ENCODE data around the gene MKNK1.

Gene MKNK1

GRCh38 chr1:46638921-46639320 is 34.9 kb upstream of the MKNK1 start:
- in situ Hi-C loops (cut with HindIII; ENCODE audit: low pct_unique_long_range_greater_than_20kb, low sequenced_read_pairs): no loop called here
- no peak for TF ChIP-seq JUND (IDR thresholded peaks at IDR 0.05; ENCODE audit: low read depth)
- no peak for DNase-seq (ENCODE audit: low read depth in 1 of 2, low spot score in 1 of 2)

- DNase-seq (ENCODE audit: low read depth in 1 of 2, low spot score in 1 of 2): no peak
- in situ Hi-C loops (cut with HindIII; ENCODE audit: low pct_unique_long_range_greater_than_20kb, low sequenced_read_pairs): no loop called here
- TF ChIP-seq JUND (IDR thresholded peaks at IDR 0.05; ENCODE audit: low read depth): no peak
Measured at GRCh38 chr1:46637444-46638083, 33.5 kb upstream of the MKNK1 start.

GRCh38 chr1:46635205-46635604 is 31.1 kb upstream of the MKNK1 start:
- no peak for DNase-seq (ENCODE audit: low read depth in 1 of 2, low spot score in 1 of 2)
- no peak for TF ChIP-seq JUND (IDR thresholded peaks at IDR 0.05; ENCODE audit: low read depth)
- in situ Hi-C loops (cut with HindIII; ENCODE audit: low pct_unique_long_range_greater_than_20kb, low sequenced_read_pairs): no loop called here

- no peak for TF ChIP-seq JUND (IDR thresholded peaks at IDR 0.05; ENCODE audit: low read depth)
- in situ Hi-C loops (cut with HindIII; ENCODE audit: low pct_unique_long_range_greater_than_20kb, low sequenced_read_pairs): no loop called here
- no peak for DNase-seq (ENCODE audit: low read depth in 1 of 2, low spot score in 1 of 2)
Measured at GRCh38 chr1:46630719-46631118, 26.7 kb upstream of the MKNK1 start.

- in situ Hi-C loops (cut with HindIII; ENCODE audit: low pct_unique_long_range_greater_than_20kb, low sequenced_read_pairs): no loop called here
- no peak for DNase-seq (ENCODE audit: low read depth in 1 of 2, low spot score in 1 of 2)
- TF ChIP-seq JUND (IDR thresholded peaks at IDR 0.05; ENCODE audit: low read depth): no peak
Measured at GRCh38 chr1:46623743-46624644, 19.9 kb upstream of the MKNK1 start.

GRCh38 chr1:46622344-46622743 is 18.3 kb upstream of the MKNK1 start:
- in situ Hi-C loops (cut with HindIII; ENCODE audit: low pct_unique_long_range_greater_than_20kb, low sequenced_read_pairs): no loop called here
- no peak for TF ChIP-seq JUND (IDR thresholded peaks at IDR 0.05; ENCODE audit: low read depth)
- peak; percentile 15 to 60 for DNase-seq (ENCODE audit: low read depth in 1 of 2, low spot score in 1 of 2)

GRCh38 chr1:46621930-46622329 is 17.9 kb upstream of the MKNK1 start:
- TF ChIP-seq JUND (IDR thresholded peaks at IDR 0.05; ENCODE audit: low read depth): no peak
- in situ Hi-C loops (cut with HindIII; ENCODE audit: low pct_unique_long_range_greater_than_20kb, low sequenced_read_pairs): no loop called here
- no peak for DNase-seq (ENCODE audit: low read depth in 1 of 2, low spot score in 1 of 2)

GRCh38 chr1:46619656-46620258 is 15.7 kb upstream of the MKNK1 start:
- no peak for DNase-seq (ENCODE audit: low read depth in 1 of 2, low spot score in 1 of 2)
- in situ Hi-C loops (cut with HindIII; ENCODE audit: low pct_unique_long_range_greater_than_20kb, low sequenced_read_pairs): no loop called here
- no peak for TF ChIP-seq JUND (IDR thresholded peaks at IDR 0.05; ENCODE audit: low read depth)

GRCh38 chr1:46618754-46619415 is 14.8 kb upstream of the MKNK1 start:
- no peak for DNase-seq (ENCODE audit: low read depth in 1 of 2, low spot score in 1 of 2)
- in situ Hi-C loops (cut with HindIII; ENCODE audit: low pct_unique_long_range_greater_than_20kb, low sequenced_read_pairs): no loop called here
- no peak for TF ChIP-seq JUND (IDR thresholded peaks at IDR 0.05; ENCODE audit: low read depth)

GRCh38 chr1:46617833-46618232 is 13.8 kb upstream of the MKNK1 start:
- DNase-seq (ENCODE audit: low read depth in 1 of 2, low spot score in 1 of 2): no peak
- in situ Hi-C loops (cut with HindIII; ENCODE audit: low pct_unique_long_range_greater_than_20kb, low sequenced_read_pairs): no loop called here
- TF ChIP-seq JUND (IDR thresholded peaks at IDR 0.05; ENCODE audit: low read depth): no peak

GRCh38 chr1:46617108-46617800 is 13.2 kb upstream of the MKNK1 start:
- in situ Hi-C loops (cut with HindIII; ENCODE audit: low pct_unique_long_range_greater_than_20kb, low sequenced_read_pairs): no loop called here
- DNase-seq (ENCODE audit: low read depth in 1 of 2, low spot score in 1 of 2): no peak
- TF ChIP-seq JUND (IDR thresholded peaks at IDR 0.05; ENCODE audit: low read depth): no peak
